ENCODE measurements around the gene MYLK3.

MYLK3 gene

DNA sequence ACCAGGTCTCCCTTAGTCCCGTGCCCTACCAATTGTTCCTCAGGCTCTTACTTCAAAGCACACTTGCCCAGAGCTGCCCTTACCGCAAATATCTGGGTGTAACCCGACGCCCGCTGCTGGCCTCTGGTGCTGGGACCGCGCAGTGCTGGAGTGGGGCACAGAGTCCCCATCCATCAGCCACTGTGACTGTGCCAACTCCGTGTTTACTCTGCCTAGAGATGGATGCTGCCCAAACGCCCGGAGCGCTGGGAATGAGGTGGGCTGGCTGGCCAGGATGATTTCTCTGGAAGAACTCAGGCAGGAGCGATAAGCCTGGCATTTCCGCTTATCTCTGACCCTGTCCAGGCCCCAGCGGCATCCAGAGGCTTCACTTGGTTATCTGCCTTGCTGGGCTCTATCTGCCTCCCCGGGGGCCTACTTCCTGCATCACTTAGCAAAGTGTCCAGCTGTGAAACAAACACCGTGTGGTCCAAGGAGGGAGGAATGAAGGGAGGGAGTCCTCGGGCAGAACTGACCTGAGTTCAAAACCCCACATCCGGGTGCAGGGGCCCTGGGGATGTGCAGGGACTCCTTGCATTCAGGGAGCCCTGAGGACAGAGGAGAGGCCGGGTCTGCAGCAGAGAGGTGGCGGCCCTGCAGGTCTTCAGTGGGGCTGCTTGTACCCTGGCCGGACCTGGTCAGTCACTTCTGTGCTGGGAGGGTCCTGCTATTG is 9.4 kb upstream of the MYLK3 start:
- no peak for DNase-seq

DNA sequence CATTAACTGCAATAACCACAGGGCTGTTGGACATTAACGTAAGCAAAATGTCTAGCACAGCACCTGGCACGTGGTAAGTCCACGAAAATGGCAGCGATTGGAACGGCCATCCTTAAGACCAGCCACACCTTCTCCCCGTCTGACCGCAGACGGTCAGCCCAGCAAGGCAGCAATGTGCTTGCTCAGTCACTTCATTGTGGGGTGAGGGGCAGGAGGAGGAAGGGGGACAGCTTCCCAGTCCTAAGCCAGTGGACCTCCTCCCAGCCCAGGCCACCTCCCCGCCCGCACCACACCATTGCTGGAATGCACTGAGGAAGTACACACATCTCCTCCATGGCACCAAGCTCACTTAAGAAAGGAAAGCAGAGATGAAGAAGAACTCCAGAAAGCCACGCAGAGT is 8.6 kb upstream of the MYLK3 start:
- DNase-seq = no peak

DNA sequence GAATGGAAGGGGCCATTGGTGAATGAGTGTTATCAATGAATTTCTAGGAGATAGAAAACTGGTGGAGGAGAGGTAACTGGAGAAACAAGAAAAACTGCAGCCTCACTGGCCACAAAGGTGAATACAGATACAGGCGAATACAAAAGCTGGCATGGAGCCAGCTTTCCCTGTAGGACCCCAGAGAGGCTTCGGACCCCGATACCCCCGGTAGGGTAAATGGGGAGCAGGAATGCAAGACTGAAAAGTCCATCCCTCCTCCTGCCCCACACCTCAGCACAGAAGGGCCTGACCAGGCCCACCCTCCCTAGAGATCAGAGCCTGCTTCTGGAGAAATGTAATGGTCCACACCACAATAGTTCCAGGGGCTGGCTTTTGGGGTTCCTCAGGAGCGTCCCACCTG is 4.9 kb upstream of the MYLK3 start:
- no peak for DNase-seq

DNA sequence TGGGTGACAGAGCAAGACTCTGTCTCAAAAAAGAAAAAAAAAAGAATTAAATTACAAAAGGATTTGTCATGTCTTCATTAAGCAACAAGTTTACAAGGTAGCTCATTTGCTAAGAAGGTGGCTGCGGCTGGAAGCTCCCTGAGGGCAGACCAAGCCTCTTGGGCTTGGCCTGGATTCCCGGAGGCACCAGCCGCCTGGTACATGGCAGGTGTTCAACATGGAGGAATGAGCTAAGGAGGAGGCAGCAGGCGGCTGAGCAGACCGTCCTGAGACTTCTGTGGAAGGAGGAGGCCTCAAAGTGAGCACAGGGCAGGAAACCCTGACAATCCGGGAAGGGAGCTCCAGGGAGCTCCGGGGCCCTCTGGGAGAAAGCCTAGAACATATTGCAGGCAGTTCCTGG is 3.2 kb upstream of the MYLK3 start:
- DNase-seq = no peak

DNA sequence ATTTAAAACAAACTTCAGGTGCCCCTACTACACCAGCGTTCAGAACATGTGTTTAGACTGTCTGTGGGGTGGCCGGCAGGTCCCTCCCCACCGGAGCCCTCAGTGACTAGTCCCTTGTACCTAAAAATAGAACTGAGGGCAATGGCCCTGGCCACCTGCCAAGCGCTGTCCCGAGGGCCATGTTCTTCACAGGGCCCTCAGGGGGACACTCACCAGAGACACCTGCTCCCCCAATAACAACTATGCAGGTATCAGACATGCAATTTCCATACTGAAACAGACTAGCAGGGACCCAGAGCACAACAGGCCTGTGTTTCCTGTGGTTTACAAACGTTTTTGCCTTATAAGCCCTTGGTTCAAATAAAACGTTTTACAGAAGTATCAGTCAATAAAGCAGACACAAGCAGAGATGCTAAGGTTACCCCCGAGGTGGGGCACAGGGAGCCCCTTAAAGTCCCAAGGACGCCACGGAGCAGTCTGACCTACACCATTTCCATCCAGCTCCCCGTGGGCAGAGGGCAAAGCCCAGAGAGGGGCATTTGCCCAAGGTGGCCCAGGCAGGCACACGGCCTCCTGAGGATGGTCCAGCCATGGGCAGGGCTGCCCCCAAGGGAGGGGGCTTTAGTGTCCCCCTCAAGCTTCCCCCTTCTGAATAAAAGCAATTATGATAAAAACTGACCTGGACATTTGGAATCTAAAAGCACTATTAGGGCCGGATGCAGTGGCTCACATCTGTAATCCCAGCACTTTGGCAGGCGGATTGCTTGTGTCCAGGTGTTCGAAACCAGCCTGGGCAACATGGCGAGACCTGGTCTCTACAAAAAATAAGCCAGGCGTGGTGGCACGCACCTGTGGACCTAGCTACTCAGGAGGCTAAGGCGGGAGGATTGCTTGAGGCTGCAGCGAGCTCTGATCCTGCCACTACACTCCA is 896 bp upstream of the MYLK3 start:
- peak; percentile 44 for DNase-seq

DNA sequence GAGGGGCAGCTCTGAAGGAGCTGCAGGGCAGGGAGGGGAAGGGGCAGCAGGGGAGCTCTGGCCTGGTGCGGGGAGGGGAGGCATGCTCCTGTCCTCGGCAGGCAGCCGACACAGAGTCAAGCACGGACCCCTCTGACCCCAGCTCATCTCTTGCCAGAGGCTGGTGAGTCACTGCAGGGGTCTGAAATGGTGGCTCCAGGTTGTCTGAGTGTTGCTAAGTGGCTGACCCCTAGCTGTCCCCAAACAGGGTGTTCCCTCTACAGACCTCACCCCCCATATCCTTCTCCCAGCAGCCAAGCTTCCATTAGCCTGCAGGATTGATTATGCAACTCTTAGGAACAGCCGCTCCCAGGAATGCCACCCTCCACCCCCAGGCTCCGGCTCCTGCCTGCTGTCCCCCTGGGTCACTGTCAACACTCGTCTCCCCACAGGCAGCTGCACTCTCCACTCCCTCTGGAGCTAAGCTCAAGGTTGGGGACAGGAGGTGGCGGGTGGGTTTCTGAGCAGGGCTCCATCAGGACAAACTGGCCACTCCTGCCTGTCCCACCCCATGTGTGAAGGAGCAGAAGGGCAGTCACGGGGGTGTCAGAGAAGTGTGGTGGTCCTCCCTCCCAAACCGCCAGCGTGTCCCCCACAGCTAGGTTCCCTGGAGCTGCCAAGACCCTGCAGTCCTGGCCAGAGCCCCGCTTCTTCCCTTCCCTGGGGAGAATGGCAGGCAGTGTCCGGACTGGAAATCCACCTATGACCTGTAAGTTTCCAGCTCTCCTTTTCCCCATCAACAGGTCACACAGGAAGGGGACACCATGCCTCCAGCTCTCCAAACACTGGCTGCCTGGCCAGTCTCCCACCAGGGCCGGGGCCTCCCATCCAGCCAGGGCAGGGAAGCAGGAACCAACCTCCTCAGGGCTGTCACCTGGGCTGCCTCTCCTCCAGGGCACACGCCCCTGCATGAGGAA is 1.0 kb downstream of the MYLK3 start:
- no peak for DNase-seq

DNA sequence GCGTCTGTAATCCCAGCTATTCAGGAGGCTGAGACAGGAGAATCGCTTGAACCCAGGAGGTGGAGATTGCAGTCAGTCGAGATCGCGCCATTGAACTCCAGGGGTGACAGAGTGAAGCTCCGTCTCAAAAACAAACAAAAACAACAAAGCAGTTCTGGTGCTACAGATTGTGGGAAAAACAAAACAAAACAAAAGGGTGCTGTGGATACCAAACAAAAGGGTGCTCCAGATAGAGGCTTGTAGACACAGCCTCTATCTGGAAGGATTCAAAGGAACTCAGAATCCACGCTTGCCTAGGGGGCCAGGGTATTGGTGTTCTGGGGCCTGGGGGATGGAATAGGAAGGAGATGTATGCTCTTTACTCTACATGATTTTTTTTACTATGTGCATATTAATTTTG is 2.5 kb downstream of the MYLK3 start:
- no peak for DNase-seq

DNA sequence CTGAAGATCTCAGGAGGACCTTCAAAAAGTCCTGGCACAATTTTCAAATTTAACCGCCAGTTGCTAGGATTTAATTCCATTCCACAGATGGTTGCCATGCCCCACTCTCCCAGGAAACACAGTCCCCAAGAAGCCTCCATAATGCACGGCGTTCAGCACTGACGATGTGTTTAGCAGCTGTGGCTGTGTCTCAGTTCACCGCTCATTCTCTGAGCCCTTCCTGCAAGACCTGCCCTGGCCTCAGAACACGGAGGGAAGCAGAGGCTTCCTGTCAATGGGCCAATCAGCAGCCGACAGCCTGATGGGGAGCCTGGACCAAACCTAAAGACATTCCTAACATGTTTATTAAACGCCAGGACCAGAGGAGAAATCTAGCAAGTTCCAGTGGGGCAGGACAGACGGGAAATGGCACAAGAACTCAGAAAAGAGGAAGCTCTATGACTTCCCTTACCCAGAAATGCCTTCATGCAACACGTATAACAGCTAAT is 4.9 kb downstream of the MYLK3 start:
- DNase-seq = no peak

DNA sequence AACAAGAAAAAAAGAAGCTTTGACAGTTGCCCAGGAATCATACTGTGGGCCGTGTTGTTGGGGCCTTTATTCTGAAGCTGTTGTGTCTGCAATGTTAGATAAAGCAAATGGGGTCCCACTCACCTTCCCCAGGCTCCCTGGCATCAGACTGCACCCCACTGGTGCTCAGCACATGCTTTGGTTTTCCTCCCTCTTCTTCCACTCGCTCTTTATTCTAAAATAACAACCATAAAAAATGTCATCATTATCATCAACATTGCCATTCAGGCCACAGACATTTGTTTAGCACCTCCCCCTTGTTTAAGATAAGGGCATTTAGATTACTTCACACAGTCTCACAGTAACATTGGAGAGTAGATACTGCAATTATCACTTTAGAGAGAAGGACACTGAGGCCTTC is 8.2 kb downstream of the MYLK3 start:
- DNase-seq = no peak

DNA sequence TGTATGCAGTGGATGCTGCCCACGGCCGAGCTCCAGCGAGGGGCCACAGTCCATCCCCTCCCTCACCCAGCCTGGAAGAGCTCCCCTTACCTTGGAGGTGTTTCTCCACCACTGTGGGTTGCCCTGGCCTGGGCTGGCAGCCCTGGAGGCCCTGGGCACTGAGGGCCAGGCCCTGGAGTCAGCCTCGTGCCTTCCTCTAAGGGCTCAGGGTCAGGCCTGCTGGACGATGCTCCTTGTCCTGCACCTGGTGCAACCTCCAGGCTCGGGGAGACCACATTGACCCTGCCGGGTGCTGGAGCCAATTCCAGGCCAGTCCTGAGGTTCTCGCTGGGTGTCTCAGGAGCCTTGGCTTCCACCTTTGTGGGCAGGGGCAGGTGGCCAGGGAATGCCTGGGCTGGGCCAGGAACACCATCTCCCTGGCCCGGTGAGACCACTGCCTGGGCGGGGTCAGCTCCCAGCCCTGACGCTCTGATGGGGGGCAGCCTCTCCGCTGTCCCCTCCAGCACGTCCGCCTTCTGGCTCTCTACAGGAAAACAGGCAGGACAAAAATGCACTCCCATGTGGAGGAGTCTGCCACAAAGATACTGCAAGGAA is 10.4 kb downstream of the MYLK3 start:
- DNase-seq = no peak

DNA sequence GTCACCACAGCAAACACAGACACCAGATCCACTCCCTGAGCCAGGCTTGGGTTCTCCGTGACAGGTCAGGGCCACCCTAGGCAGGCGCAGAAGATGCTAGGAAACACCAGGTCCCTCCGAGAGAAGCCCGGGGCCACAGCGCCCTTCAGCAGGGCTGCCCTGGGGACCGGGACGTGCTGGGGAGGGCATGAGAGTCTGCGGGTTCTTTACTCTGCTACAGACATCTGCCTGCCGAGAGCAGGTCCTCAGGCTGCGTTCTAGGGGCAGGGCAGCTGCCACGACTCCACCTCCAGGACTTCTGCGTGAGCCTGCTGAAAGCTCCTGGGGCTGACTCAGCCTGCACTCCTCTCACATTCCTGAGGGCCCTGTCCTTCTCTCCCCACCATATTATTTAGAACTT is 11.4 kb downstream of the MYLK3 start:
- no peak for DNase-seq

DNA sequence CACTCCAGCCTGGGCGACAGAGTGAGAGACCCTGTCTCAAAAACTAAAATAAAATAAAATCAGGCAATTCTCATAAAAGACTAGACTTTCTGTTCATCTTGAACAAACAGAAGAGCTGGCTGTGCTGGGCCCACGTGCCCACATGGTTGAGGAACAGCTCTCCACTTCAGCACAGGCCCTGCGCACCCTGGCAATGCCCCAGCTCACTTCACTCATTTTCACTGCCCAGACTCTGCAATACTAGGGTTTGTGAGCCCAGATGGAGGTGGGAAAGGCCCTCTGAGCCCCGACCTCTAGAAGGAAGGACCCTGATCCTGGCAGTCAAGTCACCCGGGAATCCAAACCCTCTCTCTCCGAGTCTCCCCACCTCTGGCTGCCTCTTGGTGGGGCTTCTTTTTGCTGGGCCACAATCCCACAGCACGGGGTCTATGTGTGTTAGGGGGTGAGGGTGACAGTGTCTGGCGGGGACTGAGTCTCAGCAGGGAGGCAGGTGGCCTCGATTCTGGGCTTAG is 14.8 kb downstream of the MYLK3 start:
- no peak for DNase-seq

DNA sequence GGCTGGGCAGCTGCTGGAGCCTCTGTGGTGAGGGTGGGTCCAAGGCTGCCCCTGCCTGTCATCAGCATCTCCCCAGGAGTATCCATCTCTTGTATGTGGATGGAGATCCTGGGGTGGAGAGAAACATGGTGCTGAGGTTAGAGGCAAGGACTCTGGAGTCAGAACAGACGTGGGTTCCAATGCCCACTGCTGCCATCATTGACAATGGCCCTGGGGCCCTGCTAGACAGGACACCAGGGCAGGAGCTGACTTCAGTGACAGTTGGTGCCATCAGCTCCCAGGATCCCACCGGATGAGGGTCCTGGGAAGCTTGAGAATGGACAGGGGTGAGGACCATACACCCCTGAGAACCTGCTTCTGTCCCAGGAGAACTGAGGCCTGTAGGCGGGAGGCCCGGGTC is 15.6 kb downstream of the MYLK3 start:
- no peak for DNase-seq

DNA sequence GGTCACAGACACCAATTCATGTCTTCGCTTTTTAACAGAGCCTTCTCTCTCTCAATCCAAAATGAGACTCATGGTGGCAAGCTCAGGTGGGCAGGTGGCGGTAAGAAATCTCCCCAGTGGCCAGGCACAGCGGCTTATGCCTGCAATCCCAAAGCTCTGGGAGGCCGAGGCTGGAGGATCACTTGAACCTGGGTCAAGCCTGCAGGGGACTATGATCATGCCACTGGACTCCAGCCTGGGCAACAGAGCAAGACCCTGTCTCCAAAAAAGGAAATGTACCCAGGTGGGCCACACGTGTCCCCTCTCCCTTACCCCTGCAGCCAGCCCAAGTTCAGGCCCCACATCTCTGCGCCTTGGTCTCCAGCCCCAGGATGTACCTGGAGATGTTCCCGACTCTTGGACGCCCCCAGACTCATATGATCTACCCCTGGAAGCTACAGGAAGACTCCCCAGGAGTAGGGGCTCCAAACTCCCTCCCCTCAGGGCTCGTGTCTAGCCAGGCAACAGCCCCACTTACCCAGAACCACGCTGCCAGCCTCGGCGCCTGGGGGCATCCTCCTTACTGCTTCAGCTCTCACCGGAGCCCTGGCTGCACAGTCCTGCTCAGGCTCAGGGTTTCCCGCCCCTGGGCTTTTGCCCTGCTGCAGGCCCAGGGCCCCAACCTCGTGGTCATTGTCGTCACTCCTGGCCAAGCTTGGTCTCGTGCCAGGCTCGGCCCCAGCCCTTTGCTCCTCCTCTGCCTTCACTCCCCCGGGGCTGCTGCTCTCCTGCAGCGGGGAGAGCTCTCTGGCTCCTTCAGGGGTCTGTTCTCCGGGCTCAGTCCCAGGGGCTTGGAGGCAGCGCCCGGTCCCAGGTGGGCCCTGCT is 16.2 kb downstream of the MYLK3 start:
- DNase-seq = no peak

DNA sequence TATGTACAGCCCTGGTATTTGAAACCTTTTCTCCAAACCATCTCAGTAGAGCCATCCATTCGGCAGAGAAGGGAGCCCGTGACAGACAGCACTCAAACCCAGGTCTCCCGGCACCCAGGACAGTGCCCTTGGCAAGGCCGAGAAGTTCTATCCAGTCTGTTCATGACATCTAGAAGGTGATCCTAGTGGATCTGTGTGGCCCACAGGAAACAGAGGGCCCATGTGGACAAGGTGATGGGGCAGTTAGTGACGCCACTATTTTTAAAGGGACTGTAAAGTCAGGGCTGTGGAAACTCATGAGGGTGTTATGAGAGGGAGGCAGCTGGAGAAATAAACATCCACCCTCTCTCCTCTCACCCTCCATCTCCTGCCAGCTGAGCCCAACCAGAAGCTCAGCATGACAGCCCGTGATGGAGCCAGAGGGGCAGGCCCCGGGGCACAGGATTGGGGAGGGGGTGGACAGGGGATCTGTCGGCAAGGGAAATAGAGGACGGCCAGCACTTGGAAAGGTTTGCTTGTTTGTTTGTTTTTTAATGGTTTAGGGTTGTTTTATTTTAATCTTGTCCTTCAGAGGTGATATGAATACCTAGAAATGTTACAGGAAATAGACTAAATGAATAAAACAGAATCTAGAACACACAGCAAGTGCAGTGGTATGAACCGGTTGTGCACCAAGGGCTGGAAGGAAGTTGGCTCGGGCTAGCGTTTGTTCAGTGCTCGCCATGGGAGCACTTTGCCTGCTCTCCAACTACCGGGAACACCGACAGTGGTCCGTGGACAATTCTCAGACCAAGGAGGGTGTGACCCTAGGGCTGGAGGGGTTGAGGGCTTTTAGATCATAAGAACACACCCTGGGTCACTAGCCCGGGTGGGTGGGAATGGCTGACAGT is 17.1 kb downstream of the MYLK3 start:
- DNase-seq = no peak

DNA sequence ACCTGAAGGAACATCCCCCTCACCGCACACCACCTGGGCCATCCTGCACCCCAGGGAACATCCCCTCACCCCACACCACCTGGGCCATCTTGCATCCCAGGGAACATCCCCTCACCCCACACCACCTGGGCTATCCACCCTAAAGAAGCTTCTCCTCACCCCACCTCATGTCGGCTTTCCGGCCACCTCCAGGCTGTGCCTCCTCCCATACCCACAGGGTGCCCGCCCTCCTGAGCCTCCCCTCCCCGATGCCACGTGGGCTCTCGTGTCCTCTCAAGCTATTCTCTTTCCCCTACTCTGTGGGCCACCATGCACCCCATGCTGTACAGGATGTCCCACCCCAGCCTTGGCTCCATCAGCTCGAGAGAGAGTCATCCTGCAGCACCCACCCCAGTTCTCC is 18.0 kb downstream of the MYLK3 start:
- no peak for DNase-seq

DNA sequence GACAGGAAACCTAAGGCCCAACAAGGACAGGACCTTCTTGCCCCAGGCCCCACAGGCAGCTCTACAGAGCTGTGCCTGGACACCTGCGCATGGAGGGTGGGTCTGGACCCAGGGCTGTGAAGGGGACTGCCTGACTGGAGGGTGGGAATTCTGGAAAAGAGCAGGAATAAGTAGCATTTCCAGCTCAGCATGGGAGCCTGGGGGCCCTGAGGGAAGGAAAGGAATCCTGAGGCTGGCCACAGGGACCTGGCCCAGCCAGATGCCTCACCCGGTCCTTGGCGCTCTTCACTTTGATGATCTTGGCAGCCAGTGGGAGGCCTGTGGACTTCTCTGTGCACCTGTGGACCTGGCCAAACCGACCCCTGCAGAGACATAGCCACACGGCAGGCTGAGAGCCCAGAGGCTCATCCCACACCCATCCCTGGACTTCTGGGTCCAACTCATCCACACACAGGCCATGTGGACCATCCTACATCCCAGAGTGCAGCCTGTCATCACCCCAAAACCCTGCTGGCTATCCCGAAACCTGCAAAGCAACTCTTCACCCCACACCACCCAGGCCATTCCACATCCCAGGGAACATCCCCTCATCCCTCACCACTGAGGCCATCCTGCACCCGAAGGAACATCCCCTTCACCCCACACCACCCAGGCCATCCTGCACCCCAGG is 18.7 kb downstream of the MYLK3 start:
- DNase-seq = no peak

DNA sequence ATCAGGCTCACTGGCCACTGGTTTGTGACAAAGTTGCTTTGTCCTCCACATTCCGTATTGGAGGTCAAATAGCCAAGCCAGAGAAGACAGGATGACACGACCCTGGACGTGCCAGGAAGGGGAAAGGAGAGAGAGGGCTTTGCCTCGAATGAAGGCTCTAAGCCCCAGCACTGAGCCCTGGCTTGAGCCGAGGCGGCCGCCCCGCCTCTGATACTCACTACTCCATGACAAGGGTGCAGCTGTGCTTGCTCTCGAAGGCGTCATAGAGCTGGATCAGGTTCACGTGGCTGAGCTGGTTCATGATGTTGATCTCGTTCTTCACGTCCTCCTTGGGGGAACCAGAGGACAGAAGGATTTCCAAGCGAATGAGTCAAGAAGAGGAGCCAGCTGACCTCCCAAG is 19.3 kb downstream of the MYLK3 start:
- no peak for DNase-seq

DNA sequence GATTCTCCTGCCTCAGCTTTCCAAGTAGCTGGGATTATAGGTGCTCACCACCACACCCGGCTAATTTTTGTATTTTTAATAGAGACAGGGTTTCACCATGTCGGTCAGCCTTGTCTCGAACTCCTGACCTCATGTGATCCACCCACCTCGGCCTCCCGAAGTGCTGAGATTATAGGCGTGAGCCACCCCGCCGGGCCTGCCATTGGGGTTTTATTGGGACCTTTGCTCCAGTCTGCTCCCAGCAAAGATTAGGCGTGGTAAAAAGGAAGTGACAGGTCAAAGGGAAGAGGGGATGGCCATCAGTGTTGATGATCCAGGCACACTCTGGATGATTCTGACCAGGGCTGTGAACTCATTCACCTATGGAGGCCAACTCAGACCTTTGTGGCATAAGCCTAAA is 20.5 kb downstream of the MYLK3 start:
- DNase-seq = no peak

DNA sequence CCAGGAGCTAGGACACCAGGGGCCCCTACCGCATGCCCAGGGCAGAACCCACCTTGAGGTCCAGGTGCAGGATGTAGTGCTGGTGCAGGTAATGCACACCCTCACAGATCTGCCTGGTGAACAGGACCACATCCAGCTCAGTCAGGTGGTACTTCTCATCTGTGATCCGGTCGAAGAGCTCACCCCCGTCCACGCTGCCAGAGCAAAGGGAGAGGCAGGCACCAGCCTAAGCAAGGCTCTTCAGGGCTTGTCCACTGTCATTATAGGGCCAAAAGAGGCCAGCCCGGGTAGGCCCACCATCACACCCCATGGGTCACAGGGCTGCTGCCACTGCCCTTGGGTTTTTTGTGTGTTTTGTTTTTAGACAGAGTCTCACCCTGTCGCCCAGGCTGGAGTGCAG is 21.0 kb downstream of the MYLK3 start:
- DNase-seq = no peak

Data from NCI-H1436 treated with DMSO at 0.1 percent for 48 hours (cell line).